ENCODE measurements around the gene FN3K.

The FN3K gene

DNA sequence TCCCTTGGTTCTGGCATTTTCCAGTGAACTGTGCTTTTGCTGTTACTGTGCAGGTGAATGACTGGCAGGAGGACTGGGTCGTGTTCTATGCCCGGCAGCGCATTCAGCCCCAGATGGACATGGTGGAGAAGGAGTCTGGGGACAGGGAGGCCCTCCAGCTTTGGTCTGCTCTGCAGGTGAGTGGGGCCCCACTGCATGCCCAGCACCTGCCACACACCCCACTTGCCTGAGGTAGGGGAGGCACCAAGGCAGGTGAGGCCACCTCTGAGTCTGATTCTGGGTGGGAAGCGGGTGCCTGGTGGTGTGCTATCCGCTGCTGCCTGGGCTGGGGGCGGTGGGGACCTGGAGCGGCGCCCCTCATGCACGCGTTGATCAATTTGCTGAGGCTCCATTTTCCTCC is 9.0 kb upstream of the FN3K start:
- DNase-seq = no peak
- no peaks in the 10 kb centered on the region for H3K27me3 ChIP-seq (replicated peaks)
- H3K27ac ChIP-seq = no peak overlapping the region
- no peak overlapping the region for H3K4me3 ChIP-seq (ENCODE audit: low read depth, low read length)
- TF ChIP-seq, protein P1, sequence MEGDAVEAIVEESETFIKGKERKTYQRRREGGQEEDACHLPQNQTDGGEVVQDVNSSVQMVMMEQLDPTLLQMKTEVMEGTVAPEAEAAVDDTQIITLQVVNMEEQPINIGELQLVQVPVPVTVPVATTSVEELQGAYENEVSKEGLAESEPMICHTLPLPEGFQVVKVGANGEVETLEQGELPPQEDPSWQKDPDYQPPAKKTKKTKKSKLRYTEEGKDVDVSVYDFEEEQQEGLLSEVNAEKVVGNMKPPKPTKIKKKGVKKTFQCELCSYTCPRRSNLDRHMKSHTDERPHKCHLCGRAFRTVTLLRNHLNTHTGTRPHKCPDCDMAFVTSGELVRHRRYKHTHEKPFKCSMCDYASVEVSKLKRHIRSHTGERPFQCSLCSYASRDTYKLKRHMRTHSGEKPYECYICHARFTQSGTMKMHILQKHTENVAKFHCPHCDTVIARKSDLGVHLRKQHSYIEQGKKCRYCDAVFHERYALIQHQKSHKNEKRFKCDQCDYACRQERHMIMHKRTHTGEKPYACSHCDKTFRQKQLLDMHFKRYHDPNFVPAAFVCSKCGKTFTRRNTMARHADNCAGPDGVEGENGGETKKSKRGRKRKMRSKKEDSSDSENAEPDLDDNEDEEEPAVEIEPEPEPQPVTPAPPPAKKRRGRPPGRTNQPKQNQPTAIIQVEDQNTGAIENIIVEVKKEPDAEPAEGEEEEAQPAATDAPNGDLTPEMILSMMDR (IDR thresholded peaks at IDR 0.05; ENCODE audit: low read depth, low read length, missing control alignments) = no peak
- in situ Hi-C loops (cut with HindIII; ENCODE audit: low pct_ligation_motif_present, low sequenced_read_pairs) = no loop called here
- H3K36me3 ChIP-seq (replicated peaks) = peaks cover 6% of the 10 kb centered on the region

DNA sequence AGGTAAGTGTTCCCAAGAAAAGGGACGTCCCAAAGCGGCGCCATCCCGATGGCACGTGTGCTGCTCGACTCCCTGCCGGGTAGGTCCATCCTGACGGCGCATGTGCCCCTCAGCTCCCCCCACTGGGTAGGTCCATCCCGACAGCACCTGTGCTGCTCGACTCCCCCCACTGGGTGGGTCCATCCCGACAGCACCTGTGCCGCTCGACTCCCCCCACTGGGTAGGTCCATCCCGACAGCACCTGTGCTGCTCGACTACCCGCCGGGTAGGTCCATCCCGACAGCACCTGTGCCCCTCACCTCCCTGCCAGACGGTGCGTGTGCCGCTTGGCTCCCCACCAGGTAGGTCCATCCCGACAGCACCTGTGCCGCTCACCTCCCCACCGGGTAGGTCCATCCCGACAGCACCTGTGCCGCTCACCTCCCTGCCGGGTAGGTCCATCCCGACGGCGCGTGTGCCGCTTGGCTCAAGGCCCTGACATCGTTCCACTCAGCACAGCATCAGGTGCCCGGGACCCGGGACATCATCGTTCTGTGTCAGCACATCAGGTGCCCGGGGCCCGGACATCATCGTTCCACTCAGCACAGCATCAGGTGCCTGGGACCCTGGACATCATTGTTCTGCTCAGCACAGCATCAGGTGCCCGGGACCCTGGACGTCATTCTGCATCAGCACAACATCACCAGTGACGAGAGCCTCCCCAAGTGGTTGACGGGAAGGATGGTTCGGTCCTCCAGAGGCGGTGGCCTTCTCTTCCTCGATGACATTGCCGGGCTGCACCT is 5.7 kb upstream of the FN3K start:
- Histone ChIP-seq H3K36me3 (replicated peaks) (peaks cover 6% of the 10 kb centered on the region), H3K27ac (no peak overlapping the region), H3K4me3 (ENCODE audit: low read depth, low read length) (no peak overlapping the region), H3K27me3 (replicated peaks) (no peaks in the 10 kb centered on the region)
- DNase-seq = no peak
- in situ Hi-C loops (cut with HindIII; ENCODE audit: low pct_ligation_motif_present, low sequenced_read_pairs) = no loop called here
- TF ChIP-seq, protein P1 (IDR thresholded peaks at IDR 0.05; ENCODE audit: low read depth, low read length, missing control alignments) = no peak

GRCh38 chr17:82732118-82732743 is 3.2 kb upstream of the FN3K start:
- no peak overlapping the region for H3K4me3 ChIP-seq (ENCODE audit: low read depth, low read length)
- no peak overlapping the region for H3K27ac ChIP-seq
- TF ChIP-seq, protein P1 (IDR thresholded peaks at IDR 0.05; ENCODE audit: low read depth, low read length, missing control alignments) = no peak
- no peak for DNase-seq
- H3K36me3 ChIP-seq (replicated peaks) = no peaks in the 10 kb centered on the region
- in situ Hi-C loops (cut with HindIII; ENCODE audit: low pct_ligation_motif_present, low sequenced_read_pairs) = no loop called here
- H3K27me3 ChIP-seq (replicated peaks) = no peaks in the 10 kb centered on the region

DNA sequence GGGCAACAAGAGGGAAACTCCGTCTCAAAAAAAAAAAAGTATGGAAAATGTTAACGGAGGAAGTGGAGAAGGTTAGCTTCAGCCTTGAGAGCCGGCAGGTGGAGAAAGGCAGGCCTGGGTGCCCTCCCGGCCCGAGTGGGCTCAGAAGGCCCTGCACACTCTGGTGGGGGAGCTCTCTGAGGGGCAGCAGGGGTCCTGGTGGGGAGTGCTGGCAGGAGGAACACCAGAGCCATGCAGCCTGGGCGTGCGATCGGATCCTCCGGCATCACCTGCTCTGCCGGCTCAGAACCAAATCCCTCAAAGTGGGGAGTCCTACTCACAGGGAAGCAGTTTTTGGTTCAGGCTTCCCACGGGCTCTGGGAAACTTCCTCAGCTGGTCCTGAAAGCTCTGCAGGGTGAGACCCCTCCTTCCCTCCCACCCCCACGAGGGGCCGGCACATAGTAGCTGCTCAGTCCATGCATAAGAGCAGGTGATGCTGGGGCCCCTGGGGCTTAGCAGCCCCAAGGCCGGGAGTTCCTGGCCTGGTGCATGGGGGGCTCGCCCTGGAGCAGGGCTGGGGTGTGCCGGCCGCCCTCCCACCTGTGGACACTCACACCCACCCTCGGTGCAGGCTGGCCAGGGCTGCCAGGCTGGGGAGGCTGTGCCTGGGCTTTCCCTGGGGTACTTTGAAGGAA is 1.2 kb downstream of the FN3K start:
- TF ChIP-seq, protein P1 (IDR thresholded peaks at IDR 0.05; ENCODE audit: low read depth, low read length, missing control alignments) = no peak
- H3K27ac ChIP-seq = no peak overlapping the region
- in situ Hi-C loops (cut with HindIII; ENCODE audit: low pct_ligation_motif_present, low sequenced_read_pairs) = no loop called here
- H3K36me3 ChIP-seq (replicated peaks) = peaks cover 4% of the 10 kb centered on the region
- no peak for DNase-seq
- H3K4me3 ChIP-seq (ENCODE audit: low read depth, low read length) = no peak overlapping the region
- no peaks in the 10 kb centered on the region for H3K27me3 ChIP-seq (replicated peaks)

DNA sequence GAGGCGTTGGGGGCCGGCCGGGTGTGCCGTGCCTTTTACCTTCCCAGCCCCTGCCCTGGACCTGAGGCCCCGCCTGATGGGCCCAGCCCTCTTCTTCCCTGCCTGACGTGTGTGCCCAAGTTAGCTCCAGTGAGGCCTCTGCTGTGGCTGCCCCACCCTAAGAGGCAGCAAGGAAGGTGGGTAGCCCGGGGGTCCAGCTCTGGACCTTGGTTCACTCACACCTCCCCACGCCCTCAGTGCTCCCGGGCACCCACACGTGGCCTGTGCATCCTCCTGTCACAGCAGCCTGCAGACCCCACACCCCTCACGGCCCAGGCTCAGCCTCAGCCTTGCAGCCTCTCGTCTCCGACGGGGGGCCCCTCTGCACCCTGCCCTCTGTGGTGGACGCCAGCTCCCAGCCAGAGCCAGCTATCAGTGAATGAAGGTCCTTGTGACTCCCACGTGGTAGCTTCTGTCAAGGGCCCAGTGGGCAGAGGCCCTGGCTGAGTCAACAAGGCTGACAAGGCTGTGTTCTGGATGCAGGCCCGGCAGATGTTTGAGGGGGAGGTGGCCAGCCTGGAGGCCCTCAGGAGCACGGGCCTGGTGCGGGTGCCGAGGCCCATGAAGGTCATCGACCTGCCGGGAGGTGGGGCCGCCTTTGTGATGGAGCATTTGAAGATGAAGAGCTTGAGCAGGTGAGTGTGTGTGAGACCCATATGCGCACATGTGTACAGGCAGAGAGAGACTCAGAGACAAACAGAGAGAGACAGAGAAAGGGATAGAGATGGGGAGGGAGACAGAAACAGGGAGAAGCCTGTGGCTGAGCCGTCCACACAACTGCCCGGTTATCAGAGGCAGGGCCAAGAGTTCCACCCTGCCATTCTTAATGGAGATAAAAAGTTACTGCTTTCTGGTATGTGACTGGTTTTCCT is 2.8 kb downstream of the FN3K start:
- TF ChIP-seq, protein P1 (IDR thresholded peaks at IDR 0.05; ENCODE audit: low read depth, low read length, missing control alignments) = no peak
- peaks cover 4% of the 10 kb centered on the region for H3K36me3 ChIP-seq (replicated peaks)
- H3K4me3 ChIP-seq (ENCODE audit: low read depth, low read length) = no peak overlapping the region
- H3K27me3 ChIP-seq (replicated peaks) = no peaks in the 10 kb centered on the region
- no peak overlapping the region for H3K27ac ChIP-seq
- in situ Hi-C loops (cut with HindIII; ENCODE audit: low pct_ligation_motif_present, low sequenced_read_pairs) = no loop called here
- DNase-seq = no peak
